ENCODE data around the gene NHS.

DNA sequence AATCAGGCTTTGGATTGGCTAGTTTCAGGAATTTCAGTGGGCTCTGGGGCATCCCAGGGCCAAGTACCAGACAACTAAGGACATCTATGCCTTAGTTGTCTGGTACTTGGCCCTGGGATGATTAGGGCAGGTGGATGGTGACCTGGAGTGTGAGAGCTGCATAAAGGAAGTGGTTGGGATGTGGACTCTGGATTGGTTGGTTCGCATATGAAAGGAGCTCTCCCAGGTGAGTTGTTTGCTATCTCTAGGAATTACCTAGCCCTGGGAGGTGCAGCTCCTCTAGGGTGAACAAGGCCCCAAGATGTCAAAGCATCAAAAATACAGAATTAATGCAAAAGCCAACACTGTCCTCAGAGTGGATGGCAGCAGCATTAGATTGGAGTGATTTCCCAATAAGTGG lies 109.6 kb downstream of the NHS start:
- TF ChIP-seq ZFX (IDR thresholded peaks at IDR 0.05; ENCODE audit: borderline replicate concordance), result no peak
- TF ChIP-seq, protein P1, sequence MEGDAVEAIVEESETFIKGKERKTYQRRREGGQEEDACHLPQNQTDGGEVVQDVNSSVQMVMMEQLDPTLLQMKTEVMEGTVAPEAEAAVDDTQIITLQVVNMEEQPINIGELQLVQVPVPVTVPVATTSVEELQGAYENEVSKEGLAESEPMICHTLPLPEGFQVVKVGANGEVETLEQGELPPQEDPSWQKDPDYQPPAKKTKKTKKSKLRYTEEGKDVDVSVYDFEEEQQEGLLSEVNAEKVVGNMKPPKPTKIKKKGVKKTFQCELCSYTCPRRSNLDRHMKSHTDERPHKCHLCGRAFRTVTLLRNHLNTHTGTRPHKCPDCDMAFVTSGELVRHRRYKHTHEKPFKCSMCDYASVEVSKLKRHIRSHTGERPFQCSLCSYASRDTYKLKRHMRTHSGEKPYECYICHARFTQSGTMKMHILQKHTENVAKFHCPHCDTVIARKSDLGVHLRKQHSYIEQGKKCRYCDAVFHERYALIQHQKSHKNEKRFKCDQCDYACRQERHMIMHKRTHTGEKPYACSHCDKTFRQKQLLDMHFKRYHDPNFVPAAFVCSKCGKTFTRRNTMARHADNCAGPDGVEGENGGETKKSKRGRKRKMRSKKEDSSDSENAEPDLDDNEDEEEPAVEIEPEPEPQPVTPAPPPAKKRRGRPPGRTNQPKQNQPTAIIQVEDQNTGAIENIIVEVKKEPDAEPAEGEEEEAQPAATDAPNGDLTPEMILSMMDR (IDR thresholded peaks at IDR 0.05), result no peak
